PFSK-1 (cell line): ENCODE results near the gene NPHP4.

ENCODE experiments used
- FOXP2 ChIP-seq: optimal IDR thresholded peaks from 2 replicates; pipeline ENCODE3; 2011; ENCODE audit warnings: borderline replicate concordance, control low read depth, inconsistent platforms; ENCODE audit not compliant: insufficient read depth; ENCODE audit errors: extremely low read length, extremely low read depth
- POLR2AphosphoS5 ChIP-seq: IDR thresholded peaks from 2 replicates; pipeline ENCODE4 v1.6.1; 2012; ENCODE audit warnings: low read depth, mild to moderate bottlenecking, control low read depth, low read length, moderate library complexity
- REST ChIP-seq, 2 experiments: IDR thresholded peaks; 2 replicates each; pipeline versions ENCODE4 v1.6.1 to v1.8.0; 2011 to 2012; ENCODE audit warnings: low read depth in 2 of 2, low read length in 2 of 2, control low read depth in 1 of 2, inconsistent platforms in 1 of 2, mild to moderate bottlenecking in 1 of 2, moderate library complexity in 1 of 2; ENCODE audit not compliant: insufficient read depth in 1 of 2
- SIN3A ChIP-seq: IDR thresholded peaks from 2 replicates; pipeline ENCODE4 v1.6.1; 2012; ENCODE audit warnings: mild to moderate bottlenecking, low read length, moderate library complexity, borderline replicate concordance; ENCODE audit not compliant: insufficient read depth
- TAF1 ChIP-seq: IDR thresholded peaks from 2 replicates; pipeline ENCODE4 v1.6.1; 2012; ENCODE audit warnings: low read length, control low read depth, borderline replicate concordance; ENCODE audit not compliant: insufficient read depth

NPHP4 gene

GRCh38 chr1:5883129-5884048 lies 108.8 kb downstream of the NPHP4 start:
- TF ChIP-seq TAF1: no peak
- TF ChIP-seq POLR2AphosphoS5: no peak
- no peak for TF ChIP-seq SIN3A

- TF ChIP-seq POLR2AphosphoS5 (no peak), REST (IDR thresholded peaks at IDR 0.05; ENCODE audit: insufficient read depth in 1 of 2, low read depth in 2 of 2, low read length in 2 of 2) (no peak), SIN3A (no peak), TAF1 (no peak), FOXP2 (no peak)
Observed at GRCh38 chr1:5882367-5883128, 109.7 kb downstream of the NPHP4 start.

GRCh38 chr1:5881526-5882222 lies 110.6 kb downstream of the NPHP4 start:
- no peak for TF ChIP-seq SIN3A
- no peak for TF ChIP-seq POLR2AphosphoS5
- no peak for TF ChIP-seq FOXP2
- no peak for TF ChIP-seq TAF1
- no peak for TF ChIP-seq REST (IDR thresholded peaks at IDR 0.05; ENCODE audit: insufficient read depth in 1 of 2, low read depth in 2 of 2, low read length in 2 of 2)

GRCh38 chr1:5880630-5881405 lies 111.4 kb downstream of the NPHP4 start:
- TF ChIP-seq REST (IDR thresholded peaks at IDR 0.05; ENCODE audit: insufficient read depth in 1 of 2, low read depth in 2 of 2, low read length in 2 of 2): no peak
- TF ChIP-seq TAF1: no peak
- TF ChIP-seq POLR2AphosphoS5: no peak
- no peak for TF ChIP-seq SIN3A
- no peak for TF ChIP-seq FOXP2

- TF ChIP-seq POLR2AphosphoS5 (no peak), FOXP2 (no peak), REST (IDR thresholded peaks at IDR 0.05; ENCODE audit: insufficient read depth in 1 of 2, low read depth in 2 of 2, low read length in 2 of 2) (no peak), TAF1 (no peak), SIN3A (no peak)
Observed at GRCh38 chr1:5879421-5879820, 112.8 kb downstream of the NPHP4 start.
